ENCODE measurements around the gene INSM2. TPM values are rescaled to one million over a fixed set of nuclear protein-coding genes. Genes with fewer than 3 reads are reported as not detected.

INSM2 gene
- total RNA-seq, 1 experiment from 2014 or later: not detected

DNA sequence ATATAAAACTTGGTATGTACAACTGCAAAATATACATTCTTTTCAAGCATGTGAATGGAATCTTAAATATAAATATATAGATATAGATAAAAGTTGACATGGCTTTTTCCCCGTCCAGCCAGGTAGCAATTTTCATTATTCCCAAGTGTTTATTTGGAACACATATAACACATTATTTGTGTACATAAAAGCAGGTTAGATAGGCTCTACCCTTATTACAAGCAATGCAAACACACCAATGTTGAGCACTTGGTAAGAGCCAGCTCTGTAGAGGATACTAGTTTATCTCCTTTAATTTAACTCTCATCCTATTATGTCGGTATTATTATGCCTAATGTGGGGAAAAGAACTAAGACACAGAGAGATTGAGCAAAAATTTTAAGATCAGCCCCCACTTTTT lies 7.0 kb upstream of the INSM2 start:
- Histone ChIP-seq H3K79me2 (ENCODE audit: insufficient read depth, low read length) (no peaks in the 10 kb centered on the region), H2AFZ (ENCODE audit: low read depth, low read length, poor library complexity, severe bottlenecking) (no peak overlapping the region), H3K4me3 (replicated peaks in 1 of 2; ENCODE audit: low read depth in 1 of 2, low read length in 2 of 2) (no peak overlapping the region), H3K4me1 (ENCODE audit: control insufficient read depth in 1 of 2, insufficient read depth in 2 of 2, low read length in 2 of 2) (no peaks in the 10 kb centered on the region), H3K4me2 (ENCODE audit: low read length) (no peak overlapping the region), H3K9me3 (ENCODE audit: control insufficient read depth in 1 of 2, insufficient read depth in 1 of 2, low read depth in 1 of 2, low read length in 2 of 2) (no peaks in the 10 kb centered on the region), H3K27me3 (ENCODE audit: insufficient read depth, low read length) (no peaks in the 10 kb centered on the region), H3K9me2 (ENCODE audit: insufficient read depth) (no peaks in the 10 kb centered on the region), H3K36me3 (ENCODE audit: control insufficient read depth in 1 of 2, insufficient read depth in 2 of 2, low read length in 2 of 2) (no peaks in the 10 kb centered on the region), H3K9ac (ENCODE audit: low read length) (no peak overlapping the region), H3K27ac (ENCODE audit: low read depth, low read length) (no peak overlapping the region), H4K20me1 (ENCODE audit: insufficient read depth) (no peaks in the 10 kb centered on the region)
- intact Hi-C loops (cut with micrococcal nuclease): no loop called here
- TF ChIP-seq CBX3 (IDR thresholded peaks at IDR 0.05; ENCODE audit: low read depth) (no peak), POLR2A (IDR thresholded peaks at IDR 0.05; ENCODE audit: borderline replicate concordance, extremely low read depth, insufficient read depth, insufficient read length) (no peak), CEBPB (IDR thresholded peaks at IDR 0.05; ENCODE audit: low read depth) (no peak), EZH2phosphoT487 (IDR thresholded peaks at IDR 0.05; ENCODE audit: borderline replicate concordance) (no peak), JUND (IDR thresholded peaks at IDR 0.05) (no peak)
- TF ChIP-seq, protein P1, sequence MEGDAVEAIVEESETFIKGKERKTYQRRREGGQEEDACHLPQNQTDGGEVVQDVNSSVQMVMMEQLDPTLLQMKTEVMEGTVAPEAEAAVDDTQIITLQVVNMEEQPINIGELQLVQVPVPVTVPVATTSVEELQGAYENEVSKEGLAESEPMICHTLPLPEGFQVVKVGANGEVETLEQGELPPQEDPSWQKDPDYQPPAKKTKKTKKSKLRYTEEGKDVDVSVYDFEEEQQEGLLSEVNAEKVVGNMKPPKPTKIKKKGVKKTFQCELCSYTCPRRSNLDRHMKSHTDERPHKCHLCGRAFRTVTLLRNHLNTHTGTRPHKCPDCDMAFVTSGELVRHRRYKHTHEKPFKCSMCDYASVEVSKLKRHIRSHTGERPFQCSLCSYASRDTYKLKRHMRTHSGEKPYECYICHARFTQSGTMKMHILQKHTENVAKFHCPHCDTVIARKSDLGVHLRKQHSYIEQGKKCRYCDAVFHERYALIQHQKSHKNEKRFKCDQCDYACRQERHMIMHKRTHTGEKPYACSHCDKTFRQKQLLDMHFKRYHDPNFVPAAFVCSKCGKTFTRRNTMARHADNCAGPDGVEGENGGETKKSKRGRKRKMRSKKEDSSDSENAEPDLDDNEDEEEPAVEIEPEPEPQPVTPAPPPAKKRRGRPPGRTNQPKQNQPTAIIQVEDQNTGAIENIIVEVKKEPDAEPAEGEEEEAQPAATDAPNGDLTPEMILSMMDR (IDR thresholded peaks at IDR 0.05 in 2 of 3, conservative IDR thresholded peaks at IDR 0.05 in 1 of 3; ENCODE audit: borderline replicate concordance in 1 of 3, insufficient read depth in 1 of 3, low read depth in 2 of 3, low read length in 2 of 3): no peak
- ATAC-seq (no peak), DNase-seq (ENCODE audit: low read depth, low spot score) (no peak)
- BruUV-seq (replicated peaks): no TSS peak
- ChIA-PET RAD21 (ENCODE audit: low non-redundant PET in 1 of 2, low total read pairs in 2 of 2, uncharacterized antibody in 2 of 2, unreplicated experiment in 2 of 2) (no interaction called here), POLR2A (no interaction called here), CTCF (no interaction called here)

DNA sequence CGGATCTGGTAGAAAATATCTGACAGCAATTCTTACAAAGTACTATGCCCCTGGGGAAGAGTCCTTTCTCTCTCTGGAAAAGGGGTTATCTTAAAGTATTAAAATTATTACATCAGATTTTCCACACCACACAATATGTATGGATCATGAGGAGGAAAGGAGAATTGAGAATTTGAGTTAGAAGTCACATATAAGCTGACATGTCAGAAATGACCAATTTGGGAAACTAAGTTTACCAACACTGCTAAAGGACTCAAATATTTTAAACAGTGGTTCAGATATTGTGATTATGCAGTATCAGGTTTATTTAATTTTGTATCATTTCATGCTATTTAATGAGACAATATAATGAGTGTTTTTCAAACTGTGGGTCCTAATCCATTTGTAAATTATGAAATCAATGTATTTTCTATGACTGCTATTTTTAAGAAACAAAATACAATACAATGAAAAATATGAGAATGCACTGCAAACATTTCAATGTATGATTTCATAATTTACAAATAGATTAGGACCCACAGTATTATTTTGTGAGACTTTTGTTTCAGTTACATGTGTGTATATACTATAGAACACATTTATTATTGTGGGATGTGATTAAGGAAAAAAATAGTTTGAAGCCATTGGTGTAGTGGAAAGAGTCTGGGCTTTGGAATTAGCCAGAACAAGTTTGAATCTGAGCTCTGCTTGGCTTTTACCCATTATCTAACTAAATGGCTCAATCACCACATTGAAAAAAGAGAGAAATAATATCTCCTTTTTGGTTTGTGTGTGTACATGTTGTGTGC lies 1.8 kb upstream of the INSM2 start:
- RAD21 ChIA-PET (ENCODE audit: low non-redundant PET in 1 of 2, low total read pairs in 2 of 2, uncharacterized antibody in 2 of 2, unreplicated experiment in 2 of 2): no interaction called here
- no peaks in the 10 kb centered on the region for H3K27me3 ChIP-seq (ENCODE audit: insufficient read depth, low read length)
- no peak overlapping the region for H3K27ac ChIP-seq (ENCODE audit: low read depth, low read length)
- H3K9me2 ChIP-seq (ENCODE audit: insufficient read depth): no peaks in the 10 kb centered on the region
- H3K79me2 ChIP-seq (ENCODE audit: insufficient read depth, low read length): no peaks in the 10 kb centered on the region
- no peaks in the 10 kb centered on the region for H3K9me3 ChIP-seq (ENCODE audit: control insufficient read depth in 1 of 2, insufficient read depth in 1 of 2, low read depth in 1 of 2, low read length in 2 of 2)
- TF ChIP-seq CEBPB (IDR thresholded peaks at IDR 0.05; ENCODE audit: low read depth) (no peak), EZH2phosphoT487 (IDR thresholded peaks at IDR 0.05; ENCODE audit: borderline replicate concordance) (no peak)
- no peaks in the 10 kb centered on the region for H3K36me3 ChIP-seq (ENCODE audit: control insufficient read depth in 1 of 2, insufficient read depth in 2 of 2, low read length in 2 of 2)
- 0 out of 4 replicates have a peak, but pooled peaks cover 0 to 7% of the 10 kb centered on the region in 2 experiments for H3K4me1 ChIP-seq (ENCODE audit: control insufficient read depth in 1 of 2, insufficient read depth in 2 of 2, low read length in 2 of 2)
- BruUV-seq (replicated peaks): no TSS peak
- H3K4me2 ChIP-seq (ENCODE audit: low read length): no peak overlapping the region
- H4K20me1 ChIP-seq (ENCODE audit: insufficient read depth): no peaks in the 10 kb centered on the region
- DNase-seq (ENCODE audit: low read depth, low spot score) (no peak), ATAC-seq (no peak)
- no peak overlapping the region for H3K9ac ChIP-seq (ENCODE audit: low read length)
- H3K4me3 ChIP-seq (replicated peaks in 1 of 2; ENCODE audit: low read depth in 1 of 2, low read length in 2 of 2): no peak overlapping the region
- intact Hi-C loops (cut with micrococcal nuclease): no loop called here
- no peak overlapping the region for H2AFZ ChIP-seq (ENCODE audit: low read depth, low read length, poor library complexity, severe bottlenecking)
- POLR2A ChIA-PET: no interaction called here
- CTCF ChIA-PET: no interaction called here
